Activated CD4-positive, alpha-beta T cell treated with anti-CD3 and anti-CD28 coated beads, Interleukin-2, Interleukin-6, amounts not matched to agents 100 ng/mL and 50 ng/mL, durations not matched to agents 16 hours and 8 hours (primary cell): ENCODE data around the gene RHNO1.
A peak's percentile ranks its signal among the peaks of the same experiment; 100 is the strongest.
"Not testable (repeated sequence)": the region's sequence is repeated elsewhere in the genome, so short reads cannot be mapped to it uniquely, and the experiment has no call there.

Experiments
- DNase-seq: peaks from one replicate; pipeline ENCODE4 v3.0.0-alpha.2; 2020

The RHNO1 gene

GRCh38 chr12:2858944-2859421 lies 18.0 kb upstream of the RHNO1 start:
- DNase-seq, result no peak

GRCh38 chr12:2860170-2860569 lies 16.9 kb upstream of the RHNO1 start:
- no peak for DNase-seq

- DNase-seq, result no peak
Observed at GRCh38 chr12:2862876-2863275, 14.1 kb upstream of the RHNO1 start.

GRCh38 chr12:2863402-2863801 lies 13.6 kb upstream of the RHNO1 start:
- not testable (repeated sequence) for DNase-seq

- no peak for DNase-seq
Observed at GRCh38 chr12:2864198-2864597, 12.8 kb upstream of the RHNO1 start.

- not testable (repeated sequence) for DNase-seq
Observed at GRCh38 chr12:2868986-2869632, 7.9 kb upstream of the RHNO1 start.

- DNase-seq, result peak; percentile 51
Observed at GRCh38 chr12:2876431-2877046, 484 bp upstream of the RHNO1 start.

GRCh38 chr12:2877953-2878732 lies 1.1 kb downstream of the RHNO1 start:
- peak; percentile 39 for DNase-seq

GRCh38 chr12:2879853-2880252 lies 2.8 kb downstream of the RHNO1 start:
- DNase-seq, result peak; percentile 41

- no peak for DNase-seq
Observed at GRCh38 chr12:2884810-2885209, 7.8 kb downstream of the RHNO1 start.

GRCh38 chr12:2886768-2887450 lies 9.9 kb downstream of the RHNO1 start:
- DNase-seq, result no peak

- DNase-seq, result no peak
Observed at GRCh38 chr12:2890001-2890387, 13.0 kb downstream of the RHNO1 start.

- DNase-seq, result peak; percentile 98
Observed at GRCh38 chr12:2890388-2891239, 13.6 kb downstream of the RHNO1 start, which contains the start of gene TULP3. TSS of gene TULP3 (plus strand) at chr12:2890891. CDS start at chr12:2890948, 57 bp downstream.

GRCh38 chr12:2891240-2892053 lies 14.4 kb downstream of the RHNO1 start:
- peak; percentile 27 for DNase-seq

- no peak for DNase-seq
Observed at GRCh38 chr12:2892246-2892645, 15.2 kb downstream of the RHNO1 start.

GRCh38 chr12:2893007-2893406 lies 16.0 kb downstream of the RHNO1 start:
- no peak for DNase-seq

GRCh38 chr12:2895051-2895451 lies 18.0 kb downstream of the RHNO1 start:
- no peak for DNase-seq

- no peak for DNase-seq
Observed at GRCh38 chr12:2895511-2895910, 18.5 kb downstream of the RHNO1 start.

GRCh38 chr12:2897418-2897817 lies 20.4 kb downstream of the RHNO1 start:
- DNase-seq, result no peak

- no peak for DNase-seq
Observed at GRCh38 chr12:2900642-2901041, 23.6 kb downstream of the RHNO1 start.

- no peak for DNase-seq
Observed at GRCh38 chr12:2902272-2902880, 25.4 kb downstream of the RHNO1 start.
